Stimulated activated CD4-positive, alpha-beta T cell treated with anti-CD3 and anti-CD28 coated beads, TNF-alpha, amount 100 ng/mL, for 24 hours (primary cell): ENCODE results near the gene MIX23.

ENCODE experiments used
- DNase-seq, 3 experiments: peaks; one replicate each; pipeline ENCODE4 v3.0.0-alpha.2; 2020; ENCODE audit warnings: low read depth in 3 of 3

The MIX23 gene

DNA sequence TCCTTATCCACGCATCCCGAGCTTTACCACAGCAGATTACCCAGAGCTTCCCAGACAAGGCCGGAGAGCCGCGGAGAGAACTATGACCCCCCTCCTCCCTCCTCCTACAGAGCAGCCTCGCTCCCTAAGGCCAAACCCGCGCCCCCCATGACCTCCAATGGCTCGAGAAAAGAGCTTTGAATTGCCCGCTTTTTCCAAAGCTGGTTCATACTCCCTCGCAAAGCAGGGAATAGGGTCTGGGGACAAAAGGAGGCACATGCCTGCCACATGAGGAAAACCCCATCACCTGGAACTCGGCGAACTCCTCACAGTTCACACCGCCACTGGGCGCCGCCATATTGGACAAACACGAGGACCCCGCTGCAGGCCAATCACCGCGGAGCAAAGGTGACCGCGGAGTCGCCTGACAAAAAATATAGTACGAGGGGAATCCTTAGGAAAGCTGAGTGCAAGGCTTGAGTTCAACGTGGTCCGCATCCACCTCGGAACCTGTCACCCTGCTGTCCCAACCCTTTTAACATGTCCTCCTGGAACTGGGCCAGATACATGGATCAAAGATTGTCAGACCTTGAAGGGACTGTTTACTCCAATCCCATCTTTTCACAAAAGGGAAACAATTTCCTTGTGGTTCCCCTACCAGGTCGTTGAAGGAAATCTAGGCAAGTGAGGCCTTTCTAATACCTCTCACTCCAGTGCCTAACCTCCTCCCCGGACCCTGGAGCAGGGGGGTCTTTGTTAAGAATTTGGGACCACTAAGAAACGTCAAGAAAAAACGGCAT is at the start of gene MIX23:
Gene MIX23, minus strand, starts transcription at position 344 of the 779 bp plus-strand sequence. Its CDS starts 7 bp downstream, at position 337.
- DNase-seq: peak; percentile 73 to 87 (median 79)

DNA sequence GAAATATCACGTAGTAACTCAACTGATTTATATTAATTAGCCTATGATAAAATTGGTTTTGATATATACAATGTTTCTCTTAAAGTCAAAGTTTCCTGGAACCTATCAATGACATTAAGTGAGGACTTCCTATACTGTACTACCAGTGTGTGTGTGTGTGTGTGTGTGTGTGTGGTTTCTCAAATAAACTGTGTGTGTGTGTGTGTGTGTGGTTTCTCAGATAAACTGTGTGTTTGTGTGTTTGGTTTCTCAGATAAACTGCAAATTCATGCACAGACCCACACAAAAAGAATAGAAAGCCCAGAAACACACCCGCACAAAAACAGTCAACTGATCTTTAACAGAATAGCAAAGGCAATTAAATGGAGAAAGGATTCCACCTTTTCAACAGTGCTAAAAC is 47.3 kb upstream of the MIX23 start:
- no peak for DNase-seq

DNA sequence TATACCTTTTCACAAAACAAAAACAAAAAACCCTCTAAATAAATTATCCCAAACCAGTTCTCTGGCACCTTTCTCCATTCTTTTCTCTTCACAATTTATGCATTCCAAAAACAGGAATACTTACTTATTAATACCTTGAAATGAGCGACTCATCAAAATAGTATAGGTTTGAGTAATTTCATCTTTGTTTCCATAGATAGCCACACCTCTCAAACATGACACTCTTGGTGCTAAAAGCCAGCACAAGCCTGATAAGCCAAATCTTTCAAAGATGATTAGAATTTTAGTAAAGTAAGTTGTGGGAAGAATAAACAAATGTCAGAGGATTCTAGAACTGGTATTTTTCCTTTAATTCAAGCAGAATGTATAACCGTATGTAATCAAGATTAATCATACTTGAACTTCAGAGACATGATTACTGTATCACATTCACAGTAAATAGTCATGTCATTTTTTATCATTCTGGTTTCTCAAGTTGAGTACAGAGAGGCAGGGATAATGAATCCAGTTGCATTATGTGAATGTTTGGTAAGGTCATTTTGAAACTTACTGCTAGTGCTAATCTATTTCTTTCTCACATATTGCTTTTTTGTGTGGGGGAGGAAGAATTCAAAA is 44.9 kb upstream of the MIX23 start:
- no peak for DNase-seq

DNA sequence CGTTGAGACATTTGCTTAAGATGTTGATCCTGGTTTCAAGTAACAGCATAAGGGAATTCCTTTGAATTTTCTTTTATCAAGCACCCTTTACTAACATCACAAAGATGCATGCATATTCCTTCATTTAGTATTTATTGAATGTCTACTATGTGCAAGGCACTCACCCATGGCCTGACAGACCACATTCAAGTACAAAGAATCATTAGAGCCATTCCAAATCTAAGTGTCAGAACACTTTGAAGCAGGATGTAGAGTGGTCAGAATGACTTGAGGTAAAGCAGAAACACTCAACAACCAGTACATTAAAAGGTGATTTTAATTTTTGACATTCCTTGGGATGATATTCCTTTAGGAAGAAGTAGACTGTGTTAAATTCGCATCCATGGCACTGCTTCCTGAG is 38.8 kb upstream of the MIX23 start:
- DNase-seq: no peak

DNA sequence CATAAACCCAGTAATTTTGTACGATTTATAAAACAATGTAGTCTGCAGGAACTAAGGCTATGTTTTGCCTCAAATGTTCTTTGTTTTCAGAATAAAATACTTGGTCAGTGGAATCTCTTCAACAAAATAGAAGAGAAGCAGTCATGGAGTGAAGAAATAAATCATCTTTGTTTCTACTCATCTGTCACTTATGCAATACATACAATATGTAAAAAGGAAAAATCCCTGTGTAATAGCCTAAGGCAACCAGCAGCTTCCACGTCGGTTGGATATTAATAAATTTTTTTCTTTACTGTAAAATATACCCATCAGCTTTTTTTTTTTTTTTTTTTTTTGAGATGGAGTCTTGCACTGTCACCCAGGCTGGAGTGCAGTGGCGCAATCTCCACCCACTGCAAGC is 38.1 kb upstream of the MIX23 start:
- DNase-seq: no peak

DNA sequence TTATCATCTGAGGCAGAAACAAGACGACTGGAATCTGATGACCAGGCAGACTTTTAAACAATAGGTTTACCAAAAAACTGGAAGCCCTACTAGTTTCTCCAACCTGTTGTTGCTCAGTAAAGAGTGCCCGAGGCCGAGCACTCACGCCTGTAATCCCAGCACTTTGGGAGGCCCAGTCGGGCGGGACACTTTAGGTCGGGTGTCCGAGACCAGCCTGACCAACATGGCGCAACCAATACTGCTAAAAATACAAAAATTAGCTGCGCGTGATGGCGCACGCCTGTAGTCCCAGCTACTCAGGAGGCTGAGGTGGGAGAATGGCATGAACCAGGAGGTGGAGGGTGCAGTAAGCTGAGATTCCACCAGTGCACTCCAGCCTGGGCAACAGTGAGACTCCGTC is 33.9 kb upstream of the MIX23 start:
- no peak for DNase-seq

DNA sequence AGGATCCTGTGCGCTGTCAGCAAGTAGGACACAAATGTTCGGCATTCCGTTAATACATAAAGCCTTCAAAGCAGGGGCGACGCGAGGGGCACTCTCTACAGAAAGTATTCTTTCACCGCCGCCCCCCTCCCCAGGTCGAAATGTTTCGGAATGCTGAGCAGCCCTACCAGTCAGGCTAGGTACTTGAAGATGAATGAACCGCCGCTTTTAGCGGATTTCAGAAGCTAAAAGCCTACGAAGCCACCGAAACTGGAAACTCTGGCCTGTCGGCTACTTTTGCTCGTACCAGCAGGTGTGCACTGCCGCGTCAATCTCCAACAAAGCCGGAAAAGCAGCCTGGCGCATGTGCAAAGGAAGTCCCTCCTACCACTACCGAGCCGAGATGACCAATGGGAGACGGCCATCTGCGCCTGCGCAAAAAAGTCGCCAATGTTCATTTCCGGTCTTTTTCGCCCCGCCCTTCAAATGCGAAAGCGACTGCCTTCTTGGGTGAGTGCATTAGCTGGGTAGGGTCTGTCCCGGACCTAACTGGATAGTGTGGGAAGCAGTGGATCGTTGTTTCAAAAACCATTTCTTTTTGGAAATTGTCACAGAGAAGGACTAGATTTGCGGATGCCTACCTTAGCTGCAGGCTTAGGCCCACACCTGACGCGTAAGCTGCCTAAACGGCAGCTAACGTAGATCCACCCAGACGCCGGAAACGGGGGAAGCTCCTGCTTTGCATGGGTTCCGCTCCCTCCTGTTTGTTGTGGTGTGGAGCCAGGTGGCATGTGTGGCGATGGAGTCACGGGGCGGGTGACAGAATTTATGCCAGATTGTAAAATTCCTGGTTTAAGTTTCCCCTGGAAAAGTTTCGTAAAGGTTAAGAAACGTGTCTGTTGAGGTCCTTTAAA is 33.0 kb upstream of the MIX23 start, which contains the start of gene WDR5B:
Gene WDR5B, minus strand, starts transcription at position 301 of the 893 bp plus-strand sequence. CDS start 534 bp downstream, outside the sequence.
- DNase-seq: peak; percentile 96 to 99 (median 96)

DNA sequence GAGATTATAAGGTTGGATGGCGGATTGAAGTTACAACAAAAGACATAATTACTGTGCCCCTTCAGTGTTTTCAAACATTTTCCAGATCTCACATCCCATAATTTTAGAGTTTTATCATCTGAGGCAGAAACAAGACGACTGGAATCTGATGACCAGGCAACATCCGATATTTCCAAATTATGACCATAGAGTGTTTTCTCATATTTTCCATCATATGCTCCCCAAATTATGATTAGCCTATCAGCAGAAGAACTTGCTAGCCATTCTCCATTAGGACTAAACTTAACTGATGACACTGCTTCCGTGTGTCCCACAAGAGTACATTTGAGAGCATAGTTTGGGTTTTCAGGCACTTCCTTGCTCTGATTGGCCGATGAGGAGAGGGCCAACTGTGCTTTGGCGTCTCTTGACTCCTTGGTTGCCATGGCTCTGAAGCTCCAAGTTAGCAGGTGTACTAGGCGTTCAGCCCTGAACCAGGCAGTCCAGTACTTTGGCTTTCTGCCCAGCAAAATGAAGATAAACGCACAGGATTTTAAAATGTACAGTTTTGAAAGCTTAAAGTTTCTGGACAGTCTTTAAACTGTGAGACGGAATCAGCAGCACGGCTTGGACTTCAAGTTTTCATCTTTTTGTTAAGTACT is 32.2 kb upstream of the MIX23 start:
- peak in 2 of 3 experiments; percentile 11 to 31 for DNase-seq

DNA sequence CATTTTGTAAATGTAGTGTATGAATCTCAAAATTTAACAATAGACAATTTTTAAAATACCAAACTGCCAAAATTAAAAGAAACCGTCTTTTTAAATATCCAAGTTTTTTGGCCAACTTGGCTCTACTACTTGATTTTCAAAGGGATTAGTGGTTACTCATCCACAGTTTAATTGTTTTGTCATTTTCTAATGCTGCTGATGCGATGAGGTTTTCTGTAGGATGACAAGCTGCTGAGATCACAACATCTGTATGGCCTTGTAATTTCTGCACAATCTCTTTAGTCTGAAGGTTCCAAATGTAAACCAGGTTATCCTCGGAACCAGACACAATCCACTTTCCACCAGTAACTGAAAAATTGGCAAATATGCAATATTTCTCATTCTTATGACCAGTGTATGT is 31.4 kb upstream of the MIX23 start:
- DNase-seq: no peak

DNA sequence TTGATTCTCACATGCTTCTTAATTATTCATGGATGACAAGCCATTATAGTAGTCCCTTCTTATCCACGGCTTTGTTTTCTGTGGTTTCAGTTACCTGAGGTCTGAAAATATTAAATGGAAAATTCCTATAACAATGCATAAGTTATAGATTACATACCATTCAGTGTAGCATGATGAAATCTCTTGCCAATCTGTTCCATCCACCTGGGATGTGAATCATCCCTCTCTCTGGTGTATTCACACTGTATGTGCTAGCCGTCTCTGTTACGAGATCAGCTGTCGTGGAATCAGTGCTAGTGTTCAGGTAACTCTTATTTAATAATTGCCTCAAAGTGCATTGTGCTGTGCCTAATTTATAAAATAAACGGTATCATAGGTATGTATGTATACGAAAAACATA is 27.6 kb upstream of the MIX23 start:
- no peak for DNase-seq

DNA sequence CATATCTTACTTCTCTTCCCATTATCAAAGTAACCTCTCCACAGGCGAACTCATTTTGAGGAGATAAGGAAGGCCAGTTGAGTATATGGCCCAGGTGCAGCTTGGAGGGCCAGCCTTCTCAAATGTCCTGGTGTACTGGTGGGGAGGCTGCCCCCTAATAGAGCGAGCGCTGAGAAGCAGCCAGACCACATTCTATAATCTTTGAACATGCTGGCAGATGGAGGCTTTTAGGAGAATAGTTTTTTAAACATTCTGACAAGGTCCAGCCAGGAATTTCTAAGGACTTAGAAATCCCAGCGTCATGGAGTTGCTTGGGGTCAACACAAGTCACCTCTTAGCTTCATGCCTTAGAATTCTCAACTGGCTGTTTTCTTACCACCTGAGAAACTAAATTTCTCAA is 27.1 kb upstream of the MIX23 start:
- DNase-seq: no peak

DNA sequence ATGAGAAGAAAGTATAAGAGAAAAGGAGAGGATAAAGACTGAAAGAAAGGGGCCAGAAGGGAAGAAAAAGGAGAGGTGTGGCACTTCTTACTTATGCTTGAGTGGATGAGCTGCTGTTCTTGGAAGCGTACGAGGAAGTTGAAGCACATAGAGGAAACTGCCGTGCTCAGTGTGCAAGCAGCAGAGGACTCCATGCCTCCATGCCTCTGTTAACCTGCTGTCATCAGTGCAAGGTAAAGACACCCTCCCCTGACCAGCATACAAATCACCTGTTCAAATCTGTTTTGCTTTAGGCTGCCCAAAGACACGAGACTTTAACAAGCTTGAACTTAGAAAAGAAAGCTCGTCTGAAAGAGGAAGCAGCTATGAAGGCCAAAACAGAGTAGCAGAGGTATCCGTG is 26.4 kb upstream of the MIX23 start:
- no peak for DNase-seq

DNA sequence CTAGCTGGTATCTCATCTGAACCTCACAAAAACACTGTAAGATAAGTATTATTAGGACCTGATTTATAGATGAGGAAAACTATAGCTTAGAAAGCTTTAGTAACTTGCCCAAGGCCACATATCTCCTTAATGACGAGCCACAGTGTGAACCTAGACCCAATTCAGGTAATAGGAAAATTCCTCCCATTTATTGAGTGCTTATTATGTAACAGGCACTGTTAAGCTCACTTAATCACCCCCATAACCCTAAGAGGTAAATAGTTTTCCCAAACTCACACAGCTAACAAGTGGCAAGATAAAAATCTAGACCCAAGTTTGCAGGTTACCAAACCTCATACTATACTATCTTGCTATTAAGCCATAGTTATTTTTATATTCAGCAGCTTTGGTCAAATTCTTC is 24.9 kb upstream of the MIX23 start:
- DNase-seq: no peak

DNA sequence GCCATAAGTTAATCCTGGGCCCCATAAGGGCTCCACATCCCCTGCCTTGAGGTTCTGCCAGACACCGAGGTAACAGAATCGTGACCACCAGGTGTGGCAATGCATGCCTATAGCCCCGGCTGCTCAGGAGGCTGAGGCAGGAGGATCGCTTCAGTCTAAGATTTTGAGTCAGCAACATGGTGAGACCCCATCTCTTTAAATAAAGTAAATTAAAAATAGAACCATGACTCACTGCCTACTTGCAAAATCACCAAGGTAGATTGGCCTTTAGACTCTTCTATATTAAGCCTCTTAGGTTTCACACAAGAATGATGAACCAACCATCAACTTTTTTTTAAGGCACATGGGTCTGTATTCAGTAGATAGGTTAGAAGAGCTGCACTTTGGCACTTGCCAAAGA is 23.2 kb upstream of the MIX23 start:
- DNase-seq: no peak

DNA sequence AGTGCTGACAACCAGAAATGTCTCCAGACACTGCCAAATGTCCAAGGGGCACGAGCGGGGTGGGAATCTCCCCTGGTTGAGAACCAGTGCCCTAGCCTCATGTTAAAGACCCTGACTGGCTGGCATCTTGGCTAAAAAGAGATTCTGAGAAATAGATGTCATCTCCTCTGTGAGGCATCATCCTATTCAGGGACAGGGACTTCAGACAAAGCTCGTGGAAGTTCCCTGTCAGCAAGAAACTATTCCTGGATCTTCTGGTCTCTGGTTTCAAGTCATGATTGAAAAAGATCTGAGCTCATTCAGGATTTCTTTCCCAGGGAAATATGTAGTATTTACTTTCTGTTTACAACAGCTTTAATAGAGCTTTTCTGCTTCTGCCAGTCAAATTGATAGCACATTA is 22.0 kb upstream of the MIX23 start:
- DNase-seq: no peak

DNA sequence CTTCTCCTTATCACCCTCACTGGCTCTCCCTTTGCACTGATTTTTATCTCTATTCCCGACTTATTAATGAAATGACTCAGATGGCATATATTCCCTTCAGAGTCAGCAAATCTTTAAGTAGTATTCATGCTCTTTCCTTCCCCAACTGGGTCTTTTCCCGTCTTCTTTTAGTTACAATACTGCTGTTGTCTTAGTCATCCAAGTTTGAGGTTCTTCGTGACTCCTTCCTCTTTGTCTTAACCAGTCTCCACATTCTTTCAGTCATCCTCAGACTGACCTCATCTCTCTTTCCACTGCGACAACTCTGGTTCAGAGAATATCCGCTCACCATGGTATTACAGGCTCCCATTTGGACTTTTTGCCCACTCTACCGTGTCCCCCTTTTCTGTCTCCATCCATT is 20.5 kb upstream of the MIX23 start:
- DNase-seq: no peak

DNA sequence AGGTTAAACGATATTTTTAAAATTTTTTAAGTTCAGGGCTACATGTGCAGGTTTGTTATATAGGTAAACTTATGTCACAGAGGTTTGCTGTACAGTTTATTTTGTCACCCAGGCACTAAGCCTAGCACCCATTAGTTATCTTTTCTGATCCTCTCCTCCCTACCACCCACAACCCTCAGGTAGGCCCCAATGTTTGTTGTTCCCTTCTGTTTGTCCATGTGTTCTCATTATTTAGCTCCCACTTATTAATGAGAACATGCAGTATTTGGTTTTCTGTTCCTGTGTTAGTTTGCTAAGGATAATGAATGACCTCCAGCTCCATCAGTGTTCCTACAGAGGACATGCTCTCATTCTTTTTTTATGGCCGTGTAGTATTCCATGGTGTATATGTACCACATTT is 15.9 kb upstream of the MIX23 start:
- no peak for DNase-seq

DNA sequence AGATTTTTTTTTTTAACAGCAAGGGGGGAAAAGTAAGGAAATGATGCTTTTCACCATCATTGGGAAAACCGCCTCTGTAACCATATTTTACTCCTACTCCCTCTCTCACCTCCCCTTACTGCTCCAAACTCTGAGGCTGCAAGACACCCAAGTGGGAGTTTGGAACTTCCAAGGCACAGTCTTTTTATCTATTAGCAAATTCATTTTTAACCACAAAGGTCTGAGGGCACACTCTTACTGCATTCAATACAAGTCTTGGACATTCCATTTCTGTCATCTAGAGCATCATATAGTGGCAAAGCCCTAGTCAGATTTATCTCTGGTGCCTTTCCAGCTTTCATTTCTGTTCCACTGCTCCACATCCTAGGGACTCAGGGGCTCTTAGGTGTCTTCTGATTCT is 14.2 kb upstream of the MIX23 start:
- DNase-seq: no peak

DNA sequence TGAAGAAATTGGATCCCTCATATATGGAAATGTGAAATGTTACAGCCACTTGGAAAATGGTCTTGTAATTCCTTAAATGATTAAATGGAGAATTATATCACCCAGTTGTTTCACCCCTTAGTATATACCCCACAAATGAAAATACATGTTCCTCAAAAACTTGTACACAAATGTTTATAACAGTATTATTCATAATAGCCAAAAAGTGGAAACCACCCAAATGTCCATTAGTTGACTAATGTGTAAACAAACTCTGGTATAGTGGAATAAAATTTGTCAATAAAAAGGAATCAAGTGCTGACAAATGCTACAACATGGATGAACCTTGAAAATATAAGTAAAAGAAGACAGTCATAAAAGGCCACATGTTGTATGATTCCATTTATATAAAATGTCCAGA is 13.5 kb upstream of the MIX23 start:
- no peak for DNase-seq

DNA sequence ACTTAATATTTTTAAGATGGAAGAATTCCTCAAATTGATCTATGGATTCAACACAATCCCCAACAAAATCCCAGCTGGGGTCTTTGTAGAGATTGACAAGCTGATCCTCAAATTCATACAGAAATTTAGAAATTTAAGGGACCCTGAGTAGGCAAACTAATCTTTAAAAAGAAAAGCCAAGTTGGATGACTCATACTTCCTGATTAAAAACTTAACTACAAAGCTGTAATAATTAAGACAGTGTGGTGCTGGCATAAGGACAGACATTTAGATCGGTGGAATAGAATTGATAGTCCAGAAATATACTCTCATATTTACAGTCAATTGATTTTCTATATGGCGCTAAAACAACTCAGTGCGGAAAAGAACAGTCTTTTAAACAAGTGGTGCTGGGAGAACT is 12.6 kb upstream of the MIX23 start:
- no peak for DNase-seq

DNA sequence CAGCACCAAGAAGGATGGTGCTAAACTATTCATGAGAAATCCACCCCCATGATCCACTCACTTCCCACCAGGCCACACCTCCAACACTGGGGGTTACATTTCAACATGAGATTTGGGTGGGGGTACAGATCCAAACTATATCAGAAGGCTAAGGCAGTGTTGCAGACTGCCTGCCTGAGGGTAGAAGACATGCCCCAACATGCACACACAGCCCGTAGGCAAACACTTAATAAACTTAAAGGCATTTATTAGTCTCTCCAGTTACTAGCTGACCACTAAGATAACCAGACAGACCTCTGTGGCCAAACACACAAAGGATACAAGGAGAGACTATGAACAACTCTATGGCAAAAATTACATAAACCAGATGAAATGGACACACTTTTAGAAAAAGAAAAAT is 11.1 kb upstream of the MIX23 start:
- DNase-seq: no peak
